ENCODE results near the gene CERS3.

GRCh38 chr15:100434038-100434437 lies 94.7 kb downstream of the CERS3 start:
- no peak for TF ChIP-seq CTCF (IDR thresholded peaks at IDR 0.05)
- no peak for TF ChIP-seq POLR2A (IDR thresholded peaks at IDR 0.05)
